AG09309 (cell line): Measurements from ENCODE around the gene SNRNP40.

Source experiments
- DNase-seq: peaks from one replicate; pipeline ENCODE4 v3.0.0-alpha.2; 2010; ENCODE audit warnings: low read depth
- H3K4me3 ChIP-seq: 2 replicates; pipeline ENCODE4 v1.5.1; 2011; ENCODE audit warnings: mild to moderate bottlenecking, low read depth, low read length, moderate library complexity; ENCODE audit not compliant: control insufficient read depth
- CTCF ChIP-seq: IDR thresholded peaks from 2 replicates; pipeline ENCODE4 v1.5.1; 2011; ENCODE audit warnings: mild to moderate bottlenecking, low read depth, low read length, inconsistent platforms; ENCODE audit not compliant: insufficient read depth, control insufficient read depth; ENCODE audit errors: missing control alignments

Gene SNRNP40

GRCh38 chr1:31234123-31234708 lies 62.4 kb downstream of the SNRNP40 start:
- no peak for TF ChIP-seq CTCF
- DNase-seq = no peak

GRCh38 chr1:31232689-31233088 lies 63.9 kb downstream of the SNRNP40 start:
- no peak for TF ChIP-seq CTCF
- no peak overlapping the region for H3K4me3 ChIP-seq
- DNase-seq = no peak

More at GRCh38 chr1:31234123-31234708, 62.4 kb downstream of the SNRNP40 start:
- no peak overlapping the region for H3K4me3 ChIP-seq

DNA sequence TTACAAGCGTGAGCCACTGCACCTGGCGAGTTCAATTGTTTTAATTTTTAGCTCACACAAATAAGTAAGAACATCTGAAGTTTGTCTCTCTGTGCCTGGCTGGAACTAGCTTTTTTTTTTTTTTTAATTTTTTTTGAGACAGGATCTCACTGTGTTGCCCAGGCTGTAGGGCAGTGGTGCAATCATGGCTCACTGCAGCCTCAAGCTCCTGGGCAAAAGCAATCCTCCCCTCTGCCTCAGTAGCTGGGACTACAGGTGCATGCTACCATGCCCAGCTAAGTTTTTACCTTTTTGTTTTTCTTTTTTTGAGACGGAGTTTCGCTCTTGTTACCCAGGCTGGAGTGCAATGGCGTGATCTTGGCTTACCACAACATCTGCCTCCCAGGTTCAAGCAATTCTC lies 64.8 kb downstream of the SNRNP40 start:
- no peak for DNase-seq
- no peak for TF ChIP-seq CTCF

GRCh38 chr1:31230378-31230777 lies 66.2 kb downstream of the SNRNP40 start:
- no peak for DNase-seq
- no peak overlapping the region for H3K4me3 ChIP-seq
- no peak for TF ChIP-seq CTCF

More for the DNA sequence above, 64.8 kb downstream of the SNRNP40 start:
- no peak overlapping the region for H3K4me3 ChIP-seq

DNA sequence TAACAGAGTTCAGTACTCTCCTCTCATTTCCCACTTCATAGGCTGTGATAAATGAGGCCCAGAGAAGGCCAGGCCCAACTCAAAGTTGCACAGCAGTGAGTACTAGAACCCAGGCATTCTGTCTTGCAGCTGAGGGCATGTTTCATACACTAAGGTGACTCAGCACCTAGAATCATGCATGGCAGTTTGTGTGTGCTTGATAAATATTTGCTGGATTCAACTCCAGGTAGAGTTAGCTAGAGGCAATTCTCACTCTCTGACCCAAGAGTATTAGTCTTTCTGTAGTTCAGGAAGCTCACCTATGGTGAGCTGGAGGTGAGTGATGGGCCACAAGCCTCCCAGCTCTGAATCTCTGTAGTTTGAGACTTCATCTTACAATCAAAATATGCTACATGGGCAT lies 67.6 kb downstream of the SNRNP40 start:
- no peak overlapping the region for H3K4me3 ChIP-seq
- no peak for TF ChIP-seq CTCF
- DNase-seq = no peak

DNA sequence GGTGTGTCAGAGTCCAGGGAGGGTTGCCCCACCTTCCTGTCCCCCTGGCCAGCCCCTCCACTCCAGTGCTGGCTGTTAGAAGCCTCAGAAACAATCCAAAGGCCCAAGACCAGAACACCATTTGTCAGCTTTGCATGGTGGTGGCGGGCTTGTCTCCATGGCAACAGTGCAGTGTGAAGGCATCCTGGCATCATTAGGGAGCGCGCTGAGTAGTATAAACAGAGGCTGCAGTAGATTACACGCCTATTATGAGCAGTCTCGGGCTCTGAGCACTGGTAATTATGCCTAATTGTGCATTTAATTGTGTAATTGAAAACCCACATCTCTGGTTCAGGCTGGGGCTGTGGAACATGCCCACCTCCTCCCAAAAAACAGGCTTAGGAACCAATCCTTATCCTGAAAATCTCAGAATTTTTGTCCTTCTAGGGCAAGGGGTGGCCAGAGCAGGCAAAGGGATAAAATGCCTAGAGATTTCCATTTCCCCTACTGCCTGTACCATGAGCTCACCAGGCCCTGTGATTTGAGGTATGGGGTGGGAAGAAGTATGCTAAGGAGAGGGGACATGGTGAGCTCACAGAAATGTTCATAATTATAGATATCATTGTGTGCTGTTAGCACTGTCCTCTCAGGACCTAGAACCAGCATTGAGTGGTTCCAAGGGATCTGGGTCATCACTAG lies 68.6 kb downstream of the SNRNP40 start:
- H3K4me3 ChIP-seq = no peak overlapping the region
- no peak for TF ChIP-seq CTCF
- DNase-seq = no peak

- DNase-seq = no peak
- no peak for TF ChIP-seq CTCF
- H3K4me3 ChIP-seq = no peak overlapping the region
Measured at GRCh38 chr1:31224068-31224467, 72.5 kb downstream of the SNRNP40 start.
